T-helper 17 cell (primary cell): ENCODE measurements around the gene TGFB1I1. TPM values are rescaled to one million over a fixed set of nuclear protein-coding genes. Genes with fewer than 3 reads are reported as not detected.
"Not testable (repeated sequence)": the region's sequence is repeated elsewhere in the genome, so short reads cannot be mapped to it uniquely, and the experiment has no call there.

ENCODE experiments used
- ATAC-seq: fragments of 150-1000 bp; cut with Tn5 transposase; 2 replicates; pipeline ENCODE4 v1.10.0; 2021; ENCODE audit warnings: mild to moderate bottlenecking, moderate library complexity
- DNase-seq, 3 donors: peaks; one replicate each; pipeline versions ENCODE4 v3.0.0 to v3.0.0-alpha.2; 2020 to 2021
- H3K9me3 ChIP-seq: one replicate; pipeline ENCODE4 v1.7.0; 2013; ENCODE audit warnings: low read length, mild to moderate bottlenecking; ENCODE audit not compliant: control insufficient read depth, poor library complexity, severe bottlenecking
- H3K27ac Mint-ChIP-seq: one replicate; pipeline ENCODE4 v1.8.0; 2022; ENCODE audit warnings: mild to moderate bottlenecking, moderate library complexity, mixed read lengths
- H3K27me3 Mint-ChIP-seq: one replicate; pipeline ENCODE4 v1.8.0; 2022; ENCODE audit warnings: mixed read lengths
- H3K36me3 Mint-ChIP-seq: one replicate; pipeline ENCODE4 v1.8.0; 2022; ENCODE audit warnings: low read depth, mixed read lengths
- H3K4me1 Mint-ChIP-seq: one replicate; pipeline ENCODE4 v1.8.0; 2022; ENCODE audit warnings: mild to moderate bottlenecking, mixed read lengths
- H3K4me3 Mint-ChIP-seq: one replicate; pipeline ENCODE4 v1.8.0; 2022; ENCODE audit warnings: mild to moderate bottlenecking, moderate library complexity, mixed read lengths
- total RNA-seq, 4 donors: library from RNA in 2 of 4; stranded (reverse) in 2 of 4; gene quantifications; one replicate each; pipeline ENCODE4 v1.2.3 and lab custom pipeline; 2022 to 2026

TGFB1I1 gene
- total RNA-seq, 2 donors from 2014 or later, result 0.35 to 5.6 TPM

- Mint-ChIP-seq H3K27me3 (no peaks in the 10 kb centered on the region), H3K4me1 (peaks cover 20% of the 10 kb centered on the region), H3K27ac (no peak overlapping the region), H3K4me3 (no peak overlapping the region), H3K36me3 (peaks cover 5% of the 10 kb centered on the region)
- no peak for ATAC-seq
- H3K9me3 ChIP-seq, result no peaks in the 10 kb centered on the region
- no peak for DNase-seq
Observed at GRCh38 chr16:31479751-31480150, 7.8 kb downstream of the TGFB1I1 start.

- no peaks in the 10 kb centered on the region for H3K9me3 ChIP-seq
- DNase-seq (no peak), ATAC-seq (no peak)
- H3K36me3 Mint-ChIP-seq, result peaks cover 5% of the 10 kb centered on the region
- H3K27ac Mint-ChIP-seq, result no peak overlapping the region
- no peak overlapping the region for H3K4me3 Mint-ChIP-seq
- H3K27me3 Mint-ChIP-seq, result no peaks in the 10 kb centered on the region
- H3K4me1 Mint-ChIP-seq, result peaks cover 19% of the 10 kb centered on the region
Observed at GRCh38 chr16:31480851-31481536, 9.0 kb downstream of the TGFB1I1 start.

GRCh38 chr16:31483081-31483480 is 11.1 kb downstream of the TGFB1I1 start, which contains the start of gene SLC5A2:
SLC5A2 (plus strand) TSS chr16:31483123; CDS start chr16:31483137, 14 bp downstream.
- H3K36me3 Mint-ChIP-seq, result peaks cover 5% of the 10 kb centered on the region
- peaks cover 12% of the 10 kb centered on the region for H3K4me1 Mint-ChIP-seq
- DNase-seq (no peak), ATAC-seq (no peak)
- H3K27ac Mint-ChIP-seq, result no peak within 1 kb of the TSS
- H3K4me3 Mint-ChIP-seq, result no peak within 1 kb of the TSS
- H3K27me3 Mint-ChIP-seq, result no peaks in the 10 kb centered on the region
- no peaks in the 10 kb centered on the region for H3K9me3 ChIP-seq

- not testable (repeated sequence) for H3K27me3 Mint-ChIP-seq, H3K36me3 Mint-ChIP-seq, ATAC-seq, H3K9me3 ChIP-seq, DNase-seq, H3K4me3 Mint-ChIP-seq, H3K27ac Mint-ChIP-seq
- peaks cover 10% of the 10 kb centered on the region for H3K4me1 Mint-ChIP-seq
Observed at GRCh38 chr16:31484048-31484447, 12.1 kb downstream of the TGFB1I1 start.

GRCh38 chr16:31484491-31485171 is 12.7 kb downstream of the TGFB1I1 start:
- Mint-ChIP-seq H3K4me1 (peaks cover 11% of the 10 kb centered on the region), H3K4me3 (no peak overlapping the region), H3K36me3 (peaks cover 5% of the 10 kb centered on the region), H3K27me3 (no peaks in the 10 kb centered on the region), H3K27ac (no peak overlapping the region)
- DNase-seq, result no peak
- ATAC-seq, result no peak
- no peaks in the 10 kb centered on the region for H3K9me3 ChIP-seq

- no peak overlapping the region for H3K4me3 Mint-ChIP-seq
- H3K36me3 Mint-ChIP-seq, result peaks cover 4% of the 10 kb centered on the region
- DNase-seq (no peak), ATAC-seq (no peak)
- H3K27ac Mint-ChIP-seq, result no peak overlapping the region
- H3K9me3 ChIP-seq, result no peaks in the 10 kb centered on the region
- H3K4me1 Mint-ChIP-seq, result peaks cover 10% of the 10 kb centered on the region
- no peaks in the 10 kb centered on the region for H3K27me3 Mint-ChIP-seq
Observed at GRCh38 chr16:31485571-31485970, 13.6 kb downstream of the TGFB1I1 start.

GRCh38 chr16:31486045-31486444 is 14.1 kb downstream of the TGFB1I1 start:
- DNase-seq (no peak), ATAC-seq (no peak)
- Mint-ChIP-seq H3K36me3 (peaks cover 3% of the 10 kb centered on the region), H3K4me1 (peaks cover 10% of the 10 kb centered on the region), H3K27ac (no peak overlapping the region), H3K27me3 (no peaks in the 10 kb centered on the region), H3K4me3 (peak overlapping the region; percentile 94)
- H3K9me3 ChIP-seq, result no peaks in the 10 kb centered on the region

GRCh38 chr16:31487071-31487719 is 15.2 kb downstream of the TGFB1I1 start:
- H3K9me3 ChIP-seq, result no peaks in the 10 kb centered on the region
- peaks cover 10% of the 10 kb centered on the region for H3K4me1 Mint-ChIP-seq
- no peaks in the 10 kb centered on the region for H3K27me3 Mint-ChIP-seq
- no peak for DNase-seq
- H3K36me3 Mint-ChIP-seq, result peaks cover 3% of the 10 kb centered on the region
- no peak for ATAC-seq
- peak overlapping the region; percentile 94 for H3K4me3 Mint-ChIP-seq
- H3K27ac Mint-ChIP-seq, result peak overlapping the region; percentile 60

- H3K4me3 Mint-ChIP-seq, result peak overlapping the region; percentile 94
- no peaks in the 10 kb centered on the region for H3K27me3 Mint-ChIP-seq
- peak; percentile 65 to 79 (median 67) for DNase-seq
- no peaks in the 10 kb centered on the region for H3K36me3 Mint-ChIP-seq
- no peaks in the 10 kb centered on the region for H3K9me3 ChIP-seq
- peak overlapping the region; percentile 60 for H3K27ac Mint-ChIP-seq
- peaks cover 7% of the 10 kb centered on the region for H3K4me1 Mint-ChIP-seq
- ATAC-seq, result peak; percentile 92
Observed at GRCh38 chr16:31487720-31488467, 15.9 kb downstream of the TGFB1I1 start.

GRCh38 chr16:31488468-31489297 is 16.7 kb downstream of the TGFB1I1 start:
- DNase-seq (no peak), ATAC-seq (no peak)
- Mint-ChIP-seq H3K27me3 (no peaks in the 10 kb centered on the region), H3K4me1 (peaks cover 10% of the 10 kb centered on the region), H3K27ac (no peak overlapping the region), H3K4me3 (peak overlapping the region; percentile 66), H3K36me3 (peaks cover 6% of the 10 kb centered on the region)
- H3K9me3 ChIP-seq, result no peaks in the 10 kb centered on the region

GRCh38 chr16:31489298-31489564 is 17.3 kb downstream of the TGFB1I1 start:
- ATAC-seq (no peak), DNase-seq (no peak)
- Mint-ChIP-seq H3K4me3 (peak overlapping the region; percentile 66), H3K27me3 (no peaks in the 10 kb centered on the region), H3K27ac (peak overlapping the region; percentile 71), H3K4me1 (peaks cover 8% of the 10 kb centered on the region), H3K36me3 (peaks cover 6% of the 10 kb centered on the region)
- no peaks in the 10 kb centered on the region for H3K9me3 ChIP-seq
